ENCODE data around the gene MIER2.

MIER2 gene

DNA sequence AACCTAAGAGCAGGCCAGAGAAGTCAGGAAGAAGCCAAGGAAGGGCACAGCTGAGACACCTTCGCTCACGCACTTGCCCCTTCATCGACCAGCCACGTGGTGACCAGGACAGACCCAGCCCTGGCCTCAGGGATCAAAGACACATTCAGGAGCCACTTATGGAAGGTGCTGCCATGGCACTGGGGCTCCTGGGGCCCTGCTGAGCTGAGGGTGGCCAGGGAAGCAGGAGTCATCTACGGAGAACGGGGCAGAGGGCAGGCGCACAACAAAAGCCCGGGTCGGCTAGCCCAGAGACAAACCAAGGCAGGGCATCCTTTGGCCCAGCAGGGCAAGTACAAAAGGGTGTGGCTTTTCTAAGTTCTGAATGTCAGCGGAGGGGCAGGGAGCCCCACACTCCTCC lies 55.7 kb downstream of the MIER2 start:
- H3K27ac ChIP-seq (ENCODE audit: extremely low read depth, low read depth, low read length): no peak overlapping the region
- H3K9me3 ChIP-seq (ENCODE audit: control insufficient read depth, insufficient read depth, low read depth, low read length): no peaks in the 10 kb centered on the region
- TF ChIP-seq ZNF239 (tag by site-specific recombination; IDR thresholded peaks at IDR 0.05) (no peak), TCF7L2 (IDR thresholded peaks at IDR 0.05; ENCODE audit: borderline replicate concordance, low read depth, low read length) (no peak), ZNF473 (tag by site-specific recombination; IDR thresholded peaks at IDR 0.05) (no peak), ZNF76 (tag by site-specific recombination; IDR thresholded peaks at IDR 0.05; ENCODE audit: borderline replicate concordance, low read depth) (no peak), ZNF426 (tag by site-specific recombination; IDR thresholded peaks at IDR 0.05) (no peak), ZNF324 (tag by site-specific recombination; IDR thresholded peaks at IDR 0.05) (no peak), ZNF596 (tag by site-specific recombination; IDR thresholded peaks at IDR 0.05) (no peak), ZNF24 (tag by site-specific recombination; IDR thresholded peaks at IDR 0.05) (no peak), ZNF391 (tag by site-specific recombination; IDR thresholded peaks at IDR 0.05; ENCODE audit: borderline replicate concordance, low read depth) (no peak), ZNF266 (tag by site-specific recombination; IDR thresholded peaks at IDR 0.05; ENCODE audit: low read depth) (no peak), SP3 (tag by site-specific recombination; IDR thresholded peaks at IDR 0.05) (no peak), ZNF157 (tag by site-specific recombination; IDR thresholded peaks at IDR 0.05) (no peak)
- TF ChIP-seq, protein P1, sequence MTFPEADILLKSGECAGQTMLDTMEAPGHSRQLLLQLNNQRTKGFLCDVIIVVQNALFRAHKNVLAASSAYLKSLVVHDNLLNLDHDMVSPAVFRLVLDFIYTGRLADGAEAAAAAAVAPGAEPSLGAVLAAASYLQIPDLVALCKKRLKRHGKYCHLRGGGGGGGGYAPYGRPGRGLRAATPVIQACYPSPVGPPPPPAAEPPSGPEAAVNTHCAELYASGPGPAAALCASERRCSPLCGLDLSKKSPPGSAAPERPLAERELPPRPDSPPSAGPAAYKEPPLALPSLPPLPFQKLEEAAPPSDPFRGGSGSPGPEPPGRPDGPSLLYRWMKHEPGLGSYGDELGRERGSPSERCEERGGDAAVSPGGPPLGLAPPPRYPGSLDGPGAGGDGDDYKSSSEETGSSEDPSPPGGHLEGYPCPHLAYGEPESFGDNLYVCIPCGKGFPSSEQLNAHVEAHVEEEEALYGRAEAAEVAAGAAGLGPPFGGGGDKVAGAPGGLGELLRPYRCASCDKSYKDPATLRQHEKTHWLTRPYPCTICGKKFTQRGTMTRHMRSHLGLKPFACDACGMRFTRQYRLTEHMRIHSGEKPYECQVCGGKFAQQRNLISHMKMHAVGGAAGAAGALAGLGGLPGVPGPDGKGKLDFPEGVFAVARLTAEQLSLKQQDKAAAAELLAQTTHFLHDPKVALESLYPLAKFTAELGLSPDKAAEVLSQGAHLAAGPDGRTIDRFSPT (tag by site-specific recombination; IDR thresholded peaks at IDR 0.05): no peak
- TF ChIP-seq, protein P2, sequence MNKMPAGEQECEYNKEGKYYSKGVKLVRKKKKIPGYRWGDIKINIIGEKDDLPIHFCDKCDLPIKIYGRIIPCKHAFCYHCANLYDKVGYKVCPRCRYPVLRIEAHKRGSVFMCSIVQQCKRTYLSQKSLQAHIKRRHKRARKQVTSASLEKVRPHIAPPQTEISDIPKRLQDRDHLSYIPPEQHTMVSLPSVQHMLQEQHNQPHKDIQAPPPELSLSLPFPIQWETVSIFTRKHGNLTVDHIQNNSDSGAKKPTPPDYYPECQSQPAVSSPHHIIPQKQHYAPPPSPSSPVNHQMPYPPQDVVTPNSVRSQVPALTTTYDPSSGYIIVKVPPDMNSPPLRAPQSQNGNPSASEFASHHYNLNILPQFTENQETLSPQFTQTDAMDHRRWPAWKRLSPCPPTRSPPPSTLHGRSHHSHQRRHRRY (tag by site-specific recombination; IDR thresholded peaks at IDR 0.05): no peak
- TF ChIP-seq, protein P3, sequence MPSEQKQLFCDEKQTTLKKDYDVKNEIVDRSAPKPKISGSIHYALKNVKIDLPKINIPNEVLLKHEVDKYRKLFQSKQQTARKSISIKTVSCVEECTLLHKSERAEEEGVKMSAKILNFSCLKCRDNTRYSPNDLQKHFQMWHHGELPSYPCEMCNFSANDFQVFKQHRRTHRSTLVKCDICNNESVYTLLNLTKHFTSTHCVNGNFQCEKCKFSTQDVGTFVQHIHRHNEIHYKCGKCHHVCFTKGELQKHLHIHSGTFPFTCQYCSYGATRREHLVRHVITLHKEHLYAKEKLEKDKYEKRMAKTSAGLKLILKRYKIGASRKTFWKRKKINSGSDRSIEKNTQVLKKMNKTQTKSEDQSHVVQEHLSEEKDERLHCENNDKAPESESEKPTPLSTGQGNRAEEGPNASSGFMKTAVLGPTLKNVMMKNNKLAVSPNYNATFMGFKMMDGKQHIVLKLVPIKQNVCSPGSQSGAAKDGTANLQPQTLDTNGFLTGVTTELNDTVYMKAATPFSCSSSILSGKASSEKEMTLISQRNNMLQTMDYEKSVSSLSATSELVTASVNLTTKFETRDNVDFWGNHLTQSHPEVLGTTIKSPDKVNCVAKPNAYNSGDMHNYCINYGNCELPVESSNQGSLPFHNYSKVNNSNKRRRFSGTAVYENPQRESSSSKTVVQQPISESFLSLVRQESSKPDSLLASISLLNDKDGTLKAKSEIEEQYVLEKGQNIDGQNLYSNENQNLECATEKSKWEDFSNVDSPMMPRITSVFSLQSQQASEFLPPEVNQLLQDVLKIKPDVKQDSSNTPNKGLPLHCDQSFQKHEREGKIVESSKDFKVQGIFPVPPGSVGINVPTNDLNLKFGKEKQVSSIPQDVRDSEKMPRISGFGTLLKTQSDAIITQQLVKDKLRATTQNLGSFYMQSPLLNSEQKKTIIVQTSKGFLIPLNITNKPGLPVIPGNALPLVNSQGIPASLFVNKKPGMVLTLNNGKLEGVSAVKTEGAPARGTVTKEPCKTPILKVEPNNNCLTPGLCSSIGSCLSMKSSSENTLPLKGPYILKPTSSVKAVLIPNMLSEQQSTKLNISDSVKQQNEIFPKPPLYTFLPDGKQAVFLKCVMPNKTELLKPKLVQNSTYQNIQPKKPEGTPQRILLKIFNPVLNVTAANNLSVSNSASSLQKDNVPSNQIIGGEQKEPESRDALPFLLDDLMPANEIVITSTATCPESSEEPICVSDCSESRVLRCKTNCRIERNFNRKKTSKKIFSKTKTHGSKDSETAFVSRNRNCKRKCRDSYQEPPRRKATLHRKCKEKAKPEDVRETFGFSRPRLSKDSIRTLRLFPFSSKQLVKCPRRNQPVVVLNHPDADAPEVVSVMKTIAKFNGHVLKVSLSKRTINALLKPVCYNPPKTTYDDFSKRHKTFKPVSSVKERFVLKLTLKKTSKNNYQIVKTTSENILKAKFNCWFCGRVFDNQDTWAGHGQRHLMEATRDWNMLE (tag by site-specific recombination; conservative IDR thresholded peaks at IDR 0.05; ENCODE audit: low read depth): no peak
- TF ChIP-seq, protein P4, sequence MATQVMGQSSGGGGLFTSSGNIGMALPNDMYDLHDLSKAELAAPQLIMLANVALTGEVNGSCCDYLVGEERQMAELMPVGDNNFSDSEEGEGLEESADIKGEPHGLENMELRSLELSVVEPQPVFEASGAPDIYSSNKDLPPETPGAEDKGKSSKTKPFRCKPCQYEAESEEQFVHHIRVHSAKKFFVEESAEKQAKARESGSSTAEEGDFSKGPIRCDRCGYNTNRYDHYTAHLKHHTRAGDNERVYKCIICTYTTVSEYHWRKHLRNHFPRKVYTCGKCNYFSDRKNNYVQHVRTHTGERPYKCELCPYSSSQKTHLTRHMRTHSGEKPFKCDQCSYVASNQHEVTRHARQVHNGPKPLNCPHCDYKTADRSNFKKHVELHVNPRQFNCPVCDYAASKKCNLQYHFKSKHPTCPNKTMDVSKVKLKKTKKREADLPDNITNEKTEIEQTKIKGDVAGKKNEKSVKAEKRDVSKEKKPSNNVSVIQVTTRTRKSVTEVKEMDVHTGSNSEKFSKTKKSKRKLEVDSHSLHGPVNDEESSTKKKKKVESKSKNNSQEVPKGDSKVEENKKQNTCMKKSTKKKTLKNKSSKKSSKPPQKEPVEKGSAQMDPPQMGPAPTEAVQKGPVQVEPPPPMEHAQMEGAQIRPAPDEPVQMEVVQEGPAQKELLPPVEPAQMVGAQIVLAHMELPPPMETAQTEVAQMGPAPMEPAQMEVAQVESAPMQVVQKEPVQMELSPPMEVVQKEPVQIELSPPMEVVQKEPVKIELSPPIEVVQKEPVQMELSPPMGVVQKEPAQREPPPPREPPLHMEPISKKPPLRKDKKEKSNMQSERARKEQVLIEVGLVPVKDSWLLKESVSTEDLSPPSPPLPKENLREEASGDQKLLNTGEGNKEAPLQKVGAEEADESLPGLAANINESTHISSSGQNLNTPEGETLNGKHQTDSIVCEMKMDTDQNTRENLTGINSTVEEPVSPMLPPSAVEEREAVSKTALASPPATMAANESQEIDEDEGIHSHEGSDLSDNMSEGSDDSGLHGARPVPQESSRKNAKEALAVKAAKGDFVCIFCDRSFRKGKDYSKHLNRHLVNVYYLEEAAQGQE (tag by site-specific recombination; IDR thresholded peaks at IDR 0.05): no peak
- no peak overlapping the region for H3K4me3 ChIP-seq (ENCODE audit: low read depth, low read length)
- H3K36me3 ChIP-seq (ENCODE audit: control insufficient read depth in 2 of 2, insufficient read depth in 1 of 2, low read length in 2 of 2): no peaks in the 10 kb centered on the region; a peak in 1 of 3 replicates
- POLR2A ChIA-PET: no interaction called here
- no peaks in the 10 kb centered on the region; the same call in 1 of the 2 replicates for H3K4me1 ChIP-seq (ENCODE audit: control insufficient read depth, insufficient read depth, low read length)
- CTCF ChIA-PET: interaction anchor here (0.9 kb wide), 1 partner anchor 25 kb away, joined by 3 read pairs; no protein-coding TSS in a partner anchor

Measured in HEK293 (cell line).